Thymus (tissue), 11 donors: ENCODE data around the gene UNCX. TPM values are rescaled to one million over a fixed set of nuclear protein-coding genes. Genes with fewer than 3 reads are reported as not detected.
"Not testable (repeated sequence)": the region's sequence is repeated elsewhere in the genome, so short reads cannot be mapped to it uniquely, and the experiment has no call there.

Experiments
- DNase-seq, 9 donors: peaks; one replicate each; pipeline ENCODE4 v3.0.0-alpha.2; 2013; ENCODE audit warnings: low spot score in 9 of 9, low read depth in 6 of 9, missing footprints in 1 of 9
- H3K27ac ChIP-seq, 2 donors: one replicate each; pipeline ENCODE4 v1.5.1; 2013; ENCODE audit warnings: control low read depth in 1 of 2, low read depth in 1 of 2, low read length in 1 of 2, mild to moderate bottlenecking in 1 of 2, moderate library complexity in 1 of 2
- H3K27me3 ChIP-seq, 2 donors: one replicate each; pipeline ENCODE4 v1.5.1; 2013; ENCODE audit warnings: low read length in 1 of 2; ENCODE audit not compliant: control insufficient read depth in 2 of 2, insufficient read depth in 1 of 2
- H3K36me3 ChIP-seq, 2 donors: one replicate each; pipeline ENCODE4 v1.5.1; 2013; ENCODE audit warnings: low read length in 1 of 2, mild to moderate bottlenecking in 1 of 2, moderate library complexity in 1 of 2; ENCODE audit not compliant: control insufficient read depth in 2 of 2, insufficient read depth in 2 of 2
- H3K4me1 ChIP-seq, 2 donors: one replicate each; pipeline ENCODE4 v1.5.1; 2013; ENCODE audit warnings: low read length in 2 of 2; ENCODE audit not compliant: control insufficient read depth in 2 of 2, insufficient read depth in 2 of 2
- H3K4me3 ChIP-seq, 2 donors: one replicate each; pipeline ENCODE4 v1.5.1; 2013; ENCODE audit warnings: low read length in 2 of 2, control low read depth in 1 of 2, mild to moderate bottlenecking in 1 of 2
- H3K9me3 ChIP-seq, 2 donors: one replicate each; pipeline ENCODE4 v1.5.1; 2013; ENCODE audit warnings: low read length in 1 of 2, mild to moderate bottlenecking in 1 of 2; ENCODE audit not compliant: control insufficient read depth in 2 of 2, insufficient read depth in 1 of 2
- WGBS: extraction: QIAGEN DNeasy Blood & Tissue Kit; methylation state at CpG from one replicate; pipeline ENCODE4 v1.1.7; 2013; 5-methylcytosine and 5-hydroxymethylcytosine counted together
- polyA plus RNA-seq: library from polyadenylated mRNA; stranded (reverse); fragments of 200-250 nt; gene quantifications from one replicate; pipeline ENCODE4 v1.2.3, GENCODE V29; 2013
- total RNA-seq: library from RNA; stranded (reverse); fragments of 120-200 nt; gene quantifications from one replicate; pipeline ENCODE4 v1.2.4, GENCODE V29; 2013
- donor health status: healthy.

UNCX gene
- total and polyA plus RNA-seq, 2 donors: 0.05 to 0.07 TPM

DNA sequence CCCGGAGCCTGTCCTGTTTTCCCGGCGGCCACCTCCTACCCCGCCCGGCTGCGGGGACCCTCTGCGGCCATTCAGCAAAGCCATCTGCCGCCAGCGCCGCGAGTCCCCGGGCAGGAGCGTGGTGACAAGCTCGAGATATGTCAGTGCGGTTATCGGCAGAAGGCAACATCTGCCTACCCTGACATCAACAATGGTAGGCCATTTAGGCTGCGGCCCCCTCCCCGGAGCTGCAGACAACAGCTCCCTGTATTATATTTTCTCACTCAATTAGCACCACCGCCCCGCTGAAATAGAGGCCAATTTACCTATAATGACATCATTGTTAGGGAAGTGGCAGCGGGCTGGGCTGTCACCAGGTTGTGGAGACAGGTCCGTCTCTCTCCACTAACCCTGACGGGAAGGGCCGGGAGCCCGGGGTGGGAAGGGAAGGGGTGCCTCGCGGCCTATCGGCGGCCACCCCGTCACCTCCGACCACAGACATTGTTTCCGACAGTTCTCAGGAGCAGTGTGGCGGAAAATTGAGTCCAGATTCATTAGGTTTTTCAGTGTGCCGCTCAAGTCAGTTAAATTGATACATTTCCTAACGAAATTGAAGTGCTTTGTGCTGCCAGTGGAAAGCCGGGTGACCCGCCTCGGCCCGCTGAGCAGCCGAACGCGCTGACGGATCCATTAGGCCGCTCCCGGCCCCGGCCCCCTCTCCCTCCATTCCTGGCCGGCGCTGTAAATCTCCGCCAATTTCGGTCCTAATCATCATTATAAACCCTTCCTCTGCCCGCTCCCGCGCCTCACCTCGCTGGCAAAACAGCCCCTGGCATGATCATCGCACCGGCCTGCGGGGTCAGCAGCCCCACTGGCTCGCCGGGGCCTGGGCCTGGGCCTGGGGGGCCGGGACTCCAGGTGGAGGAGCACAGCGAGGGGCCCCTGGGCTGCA lies 43.0 kb downstream of the UNCX start:
- peaks cover 0 to 15% of the 10 kb centered on the region in 2 donors for H3K9me3 ChIP-seq
- H3K27me3 ChIP-seq: peaks cover 0 to 28% of the 10 kb centered on the region in 2 donors
- DNase-seq: no peak
- no peaks in the 10 kb centered on the region for H3K36me3 ChIP-seq
- no peaks in the 10 kb centered on the region for H3K4me1 ChIP-seq
- WGBS: 84% methylated on average over 61 of the region's 61 CpGs
- H3K27ac ChIP-seq: no peak overlapping the region
- no peak overlapping the region for H3K4me3 ChIP-seq

DNA sequence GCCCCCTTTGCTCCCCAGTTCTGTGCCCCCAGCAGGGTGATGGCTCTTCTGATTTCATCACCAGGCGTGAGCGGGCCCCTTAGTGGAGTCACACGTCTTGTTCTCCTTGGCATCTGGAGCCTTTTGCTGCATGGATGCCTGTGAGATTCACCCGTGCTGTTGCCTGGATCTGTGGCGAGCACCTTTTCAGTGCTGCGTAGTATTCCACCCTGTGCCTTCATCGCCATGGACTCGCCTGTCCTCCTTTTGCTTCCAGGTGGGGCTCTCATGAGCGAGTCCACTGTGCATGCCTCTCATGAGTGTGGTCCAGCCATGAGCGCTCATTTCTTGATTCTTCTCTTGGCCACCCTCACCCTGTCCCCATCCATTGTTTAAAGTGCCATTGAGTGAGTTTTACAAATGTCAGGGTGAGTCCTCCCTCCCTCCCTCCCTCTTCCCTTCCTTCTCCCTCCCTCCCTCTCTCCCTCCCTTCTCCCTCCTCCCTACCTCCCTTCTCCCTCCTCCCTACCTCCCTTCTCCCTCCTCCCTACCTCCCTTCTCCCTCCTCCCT lies 44.0 kb downstream of the UNCX start:
- Histone ChIP-seq H3K4me1 (no peaks in the 10 kb centered on the region), H3K36me3 (no peaks in the 10 kb centered on the region), H3K27ac (no peak overlapping the region), H3K27me3 (peaks cover 0 to 23% of the 10 kb centered on the region in 2 donors), H3K9me3 (peaks cover 0 to 15% of the 10 kb centered on the region in 2 donors), H3K4me3 (no peak overlapping the region)
- 97% methylated on average over 10 of the region's 10 CpGs for WGBS
- DNase-seq: no peak

DNA sequence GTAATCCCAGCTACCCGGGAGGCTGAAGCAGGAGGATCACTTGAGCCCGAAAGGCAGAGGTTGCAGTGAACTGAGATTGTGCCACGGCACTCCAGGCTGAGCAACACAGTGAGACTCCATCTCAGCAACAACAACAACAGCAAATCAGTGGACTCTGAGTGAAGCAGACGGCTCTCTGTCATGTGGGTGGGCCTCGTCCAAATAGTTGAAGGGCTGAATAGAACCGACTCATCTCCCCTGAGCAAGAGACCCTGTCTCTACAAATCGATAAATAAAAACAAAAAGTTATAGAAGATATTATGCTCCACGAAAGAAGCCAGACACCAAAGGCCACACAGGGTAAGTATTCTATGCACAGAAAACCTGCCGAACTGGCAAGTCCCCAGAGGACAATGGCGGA lies 45.9 kb downstream of the UNCX start:
- H3K9me3 ChIP-seq: peaks cover 0 to 15% of the 10 kb centered on the region in 2 donors
- no peak overlapping the region for H3K27ac ChIP-seq
- no peak overlapping the region for H3K4me3 ChIP-seq
- H3K36me3 ChIP-seq: no peaks in the 10 kb centered on the region
- DNase-seq: no peak
- WGBS: 85% methylated on average over 10 of the region's 10 CpGs
- no peaks in the 10 kb centered on the region for H3K4me1 ChIP-seq
- H3K27me3 ChIP-seq: peaks cover 0 to 23% of the 10 kb centered on the region in 2 donors

DNA sequence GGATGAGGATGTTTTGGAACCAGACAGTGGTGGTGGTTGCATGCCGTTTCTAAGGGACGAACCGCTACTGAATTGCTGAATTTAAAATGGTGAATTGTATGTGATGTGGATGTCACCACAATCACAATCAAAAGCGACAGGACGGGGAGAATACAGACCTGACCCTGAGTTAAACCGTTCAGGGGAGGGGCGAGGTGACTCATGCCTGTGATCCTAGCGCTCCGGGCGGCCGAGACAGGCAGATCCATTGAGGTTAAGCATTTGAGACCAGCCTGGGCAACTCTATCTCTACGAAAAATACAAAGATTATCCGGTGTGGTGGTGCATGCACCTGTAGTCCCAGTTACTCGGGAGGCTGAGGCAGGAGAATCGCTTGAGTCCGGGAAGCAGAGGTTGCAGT lies 46.4 kb downstream of the UNCX start:
- no peaks in the 10 kb centered on the region for H3K4me1 ChIP-seq
- H3K4me3 ChIP-seq: no peak overlapping the region
- peaks cover 0 to 15% of the 10 kb centered on the region in 2 donors for H3K9me3 ChIP-seq
- 85% methylated on average over 16 of the region's 16 CpGs for WGBS
- peaks cover 0 to 23% of the 10 kb centered on the region in 2 donors for H3K27me3 ChIP-seq
- no peak overlapping the region for H3K27ac ChIP-seq
- DNase-seq: no peak
- H3K36me3 ChIP-seq: no peaks in the 10 kb centered on the region

DNA sequence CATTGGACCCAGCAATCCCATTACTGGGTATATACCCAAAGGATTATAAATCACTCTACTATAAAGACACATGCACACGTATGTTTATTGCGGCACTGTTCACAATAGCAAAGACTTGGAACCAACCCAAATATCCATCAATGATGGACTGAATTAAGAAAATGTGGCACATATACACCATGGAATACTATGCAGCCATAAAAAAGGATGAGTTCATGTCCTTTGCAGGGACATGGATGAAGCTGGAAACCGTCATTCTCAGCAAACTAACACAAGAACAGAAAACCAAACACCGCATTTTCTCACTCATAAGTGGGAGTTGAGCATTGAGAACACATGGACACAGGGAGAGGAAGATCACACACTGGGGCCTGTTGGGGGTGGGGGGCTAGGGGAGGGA lies 47.2 kb downstream of the UNCX start:
- Histone ChIP-seq H3K27me3 (peaks cover 0 to 24% of the 10 kb centered on the region in 2 donors), H3K9me3 (peaks cover 0 to 11% of the 10 kb centered on the region in 2 donors)
- H3K27ac ChIP-seq, H3K36me3 ChIP-seq, H3K4me1 ChIP-seq, DNase-seq, H3K4me3 ChIP-seq: not testable (repeated sequence)
- 79% methylated on average over 4 of the region's 4 CpGs for WGBS

DNA sequence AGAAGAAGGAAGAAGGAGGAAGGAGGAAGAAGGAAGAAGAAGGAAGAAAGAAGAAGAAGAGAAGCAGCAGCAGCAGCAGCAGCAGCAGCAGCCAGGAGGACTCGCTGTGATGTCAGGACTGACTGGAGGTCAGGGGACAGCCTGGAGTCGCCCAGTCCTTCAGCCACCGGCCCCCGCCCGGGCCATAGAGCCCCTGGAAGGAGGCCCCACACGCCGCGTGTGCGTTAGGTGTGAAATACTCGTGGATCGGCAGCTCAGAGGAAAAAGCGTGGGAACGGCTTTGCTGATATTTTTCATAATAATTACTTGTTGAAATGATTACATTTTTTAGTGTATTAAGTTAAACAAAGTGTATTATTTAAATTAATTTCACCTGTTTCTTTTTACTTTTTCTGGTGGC lies 48.4 kb downstream of the UNCX start:
- Histone ChIP-seq H3K27me3 (peaks cover 0 to 16% of the 10 kb centered on the region in 2 donors), H3K36me3 (no peaks in the 10 kb centered on the region), H3K27ac (no peak overlapping the region), H3K4me1 (no peaks in the 10 kb centered on the region), H3K4me3 (no peak overlapping the region), H3K9me3 (peaks cover 0 to 10% of the 10 kb centered on the region in 2 donors)
- DNase-seq: no peak
- WGBS: 73% methylated on average over 13 of the region's 13 CpGs

DNA sequence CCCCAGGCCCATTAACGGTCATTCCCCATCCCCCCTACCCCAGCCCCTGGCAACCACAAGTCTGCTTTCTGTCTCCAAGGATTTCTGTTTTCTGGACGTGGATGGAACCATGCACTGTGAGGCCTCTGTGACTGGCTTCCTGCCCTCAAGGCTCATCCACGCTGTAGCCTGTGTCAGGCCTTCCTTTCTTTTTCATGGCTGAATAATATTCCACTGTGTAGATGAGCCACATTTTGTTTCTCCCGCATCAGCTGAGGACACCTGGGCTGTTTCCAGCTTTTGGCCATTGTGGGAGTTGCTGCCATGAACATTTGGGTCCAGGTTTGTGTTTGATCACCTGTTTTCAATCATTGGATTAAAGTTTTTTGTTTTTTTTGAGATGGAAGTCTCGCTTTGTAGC lies 50.0 kb downstream of the UNCX start:
- H3K27ac ChIP-seq: no peak overlapping the region
- H3K36me3 ChIP-seq: no peaks in the 10 kb centered on the region
- no peaks in the 10 kb centered on the region for H3K4me1 ChIP-seq
- H3K9me3 ChIP-seq: peaks cover 0 to 3% of the 10 kb centered on the region in 2 donors
- peaks cover 0 to 18% of the 10 kb centered on the region in 2 donors for H3K27me3 ChIP-seq
- WGBS: 90% methylated on average over 5 of the region's 5 CpGs
- DNase-seq: no peak
- H3K4me3 ChIP-seq: no peak overlapping the region

DNA sequence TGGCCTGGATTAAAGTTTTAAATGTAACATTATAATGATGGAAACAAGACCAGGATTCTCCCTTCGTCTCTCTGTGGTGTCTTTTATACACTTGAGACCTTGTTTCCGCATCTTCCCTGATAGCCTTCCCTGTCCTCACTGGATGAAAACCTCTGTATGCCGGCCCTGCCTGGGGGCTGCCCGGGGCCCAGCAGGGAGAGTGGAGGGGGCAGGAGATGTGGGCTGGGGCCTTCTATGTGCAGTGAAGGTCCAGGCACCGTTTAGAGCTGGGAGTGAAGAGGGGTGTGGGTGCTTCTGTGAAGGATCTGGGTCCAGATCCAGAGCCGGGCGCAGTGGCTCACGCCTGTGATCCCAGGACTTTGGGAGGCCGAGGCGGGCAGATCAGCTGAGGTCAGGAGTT lies 50.7 kb downstream of the UNCX start:
- Histone ChIP-seq H3K27ac (no peak overlapping the region), H3K9me3 (no peaks in the 10 kb centered on the region), H3K4me1 (no peaks in the 10 kb centered on the region), H3K36me3 (no peaks in the 10 kb centered on the region), H3K4me3 (no peak overlapping the region), H3K27me3 (peaks cover 0 to 25% of the 10 kb centered on the region in 2 donors)
- no peak for DNase-seq
- 84% methylated on average over 10 of the region's 10 CpGs for WGBS

DNA sequence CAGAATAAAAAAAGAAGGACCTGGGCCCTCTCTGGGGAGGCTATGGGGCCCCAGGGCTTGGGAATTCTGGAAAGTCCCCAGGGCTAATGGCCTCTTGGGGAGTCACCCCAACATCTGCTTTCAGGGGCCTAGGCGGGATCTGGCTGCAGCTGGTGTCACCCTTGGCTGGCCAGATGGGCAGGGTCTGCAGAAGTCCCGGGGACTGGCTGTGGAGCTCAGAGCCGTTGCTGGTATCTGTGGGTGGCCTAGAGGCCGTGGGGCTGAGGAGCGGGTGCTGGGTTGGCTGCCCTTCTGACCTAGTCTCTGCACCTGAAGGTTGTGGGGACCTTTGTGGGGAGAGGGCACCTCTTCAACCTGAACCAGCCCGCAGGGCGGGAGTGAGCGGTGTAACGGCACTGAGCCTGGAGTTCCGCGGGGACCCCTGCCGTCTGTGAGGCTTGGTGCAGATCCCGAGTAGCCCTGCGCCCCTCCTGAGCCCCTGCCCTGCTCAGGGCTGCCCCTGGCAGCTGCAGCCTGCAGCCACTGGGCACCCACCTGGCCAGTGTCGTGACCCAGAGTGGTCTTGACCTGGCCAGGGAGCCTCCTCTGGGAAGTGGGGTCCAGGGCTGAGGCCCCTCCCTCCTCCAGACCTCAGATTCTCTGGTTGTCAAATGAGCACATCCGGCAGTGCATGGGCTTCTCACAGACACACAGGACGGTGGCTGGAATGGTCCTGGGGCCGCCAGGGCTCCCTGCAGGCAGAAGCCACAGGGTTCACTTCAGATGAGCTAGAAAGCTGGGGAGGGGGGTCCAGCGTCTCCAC lies 51.5 kb downstream of the UNCX start:
- H3K9me3 ChIP-seq: no peaks in the 10 kb centered on the region
- no peaks in the 10 kb centered on the region for H3K36me3 ChIP-seq
- H3K4me1 ChIP-seq: no peaks in the 10 kb centered on the region
- 73% methylated on average over 19 of the region's 19 CpGs for WGBS
- H3K27ac ChIP-seq: no peak overlapping the region
- peaks cover 5 to 33% of the 10 kb centered on the region in 2 donors for H3K27me3 ChIP-seq
- no peak overlapping the region for H3K4me3 ChIP-seq
- no peak for DNase-seq
